Duodenal mucosa (tissue), 2 donors: ENCODE results near the gene PDSS2.

ENCODE experiments used
- H3K27ac ChIP-seq: one replicate; pipeline ENCODE4 v1.7.0; 2013; ENCODE audit warnings: low read depth, low read length
- H3K27me3 ChIP-seq, 2 donors: one replicate each; pipeline ENCODE4 v1.7.0; 2013; ENCODE audit warnings: low read length in 2 of 2, control low read depth in 1 of 2; ENCODE audit not compliant: insufficient read depth in 2 of 2, control insufficient read depth in 1 of 2
- H3K36me3 ChIP-seq, 2 donors: one replicate each; pipeline ENCODE4 v1.7.0; 2013; ENCODE audit warnings: low read length in 2 of 2, control low read depth in 1 of 2; ENCODE audit not compliant: insufficient read depth in 2 of 2, control insufficient read depth in 1 of 2
- H3K4me1 ChIP-seq, 2 donors: one replicate each; pipeline ENCODE4 v1.7.0; 2013; ENCODE audit warnings: low read length in 2 of 2, control low read depth in 1 of 2; ENCODE audit not compliant: insufficient read depth in 2 of 2, control insufficient read depth in 1 of 2
- H3K4me3 ChIP-seq, 2 donors: one replicate each; pipeline ENCODE4 v1.7.0; 2013; ENCODE audit warnings: low read length in 2 of 2, low read depth in 1 of 2
- H3K9ac ChIP-seq, 2 donors: one replicate each; pipeline ENCODE4 v1.7.0; 2013; ENCODE audit warnings: low read length in 2 of 2, low read depth in 1 of 2
- H3K9me3 ChIP-seq, 2 donors: one replicate each; pipeline ENCODE4 v1.7.0; 2013; ENCODE audit warnings: low read length in 2 of 2, control low read depth in 1 of 2; ENCODE audit not compliant: control insufficient read depth in 1 of 2

The PDSS2 gene

GRCh38 chr6:107264357-107264840 is 195.0 kb downstream of the PDSS2 start:
- peaks cover 0 to 5% of the 10 kb centered on the region in 2 donors for H3K4me1 ChIP-seq
- no peaks in the 10 kb centered on the region for H3K27me3 ChIP-seq
- H3K36me3 ChIP-seq, result no peaks in the 10 kb centered on the region
- H3K9me3 ChIP-seq, result no peaks in the 10 kb centered on the region
- H3K4me3 ChIP-seq, result no peak overlapping the region
- H3K27ac ChIP-seq, result no peak overlapping the region
- no peak overlapping the region for H3K9ac ChIP-seq

DNA sequence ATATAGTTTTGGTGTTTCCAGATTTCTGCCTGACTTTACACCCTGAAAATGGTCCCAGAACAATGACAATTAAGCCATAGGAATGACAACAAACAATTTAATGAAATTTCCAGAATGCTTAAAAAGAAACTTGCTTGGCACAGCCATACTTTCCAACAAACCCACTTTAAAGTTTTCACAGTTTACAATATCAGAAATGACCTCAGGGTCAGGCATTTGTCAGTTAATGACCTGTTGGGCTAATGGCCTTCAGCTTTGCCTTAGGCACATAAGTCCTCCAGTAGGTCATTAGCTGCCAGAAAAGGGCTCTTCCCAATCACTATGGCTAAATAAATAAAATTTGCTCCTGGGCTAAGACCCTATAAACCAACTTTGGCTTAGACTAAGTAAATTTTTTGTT is 199.4 kb downstream of the PDSS2 start:
- no peak overlapping the region for H3K9ac ChIP-seq
- no peak overlapping the region for H3K27ac ChIP-seq
- no peaks in the 10 kb centered on the region for H3K27me3 ChIP-seq
- H3K9me3 ChIP-seq, result no peaks in the 10 kb centered on the region
- H3K4me1 ChIP-seq, result peaks cover 0 to 5% of the 10 kb centered on the region in 2 donors
- no peaks in the 10 kb centered on the region for H3K36me3 ChIP-seq
- H3K4me3 ChIP-seq, result no peak overlapping the region

DNA sequence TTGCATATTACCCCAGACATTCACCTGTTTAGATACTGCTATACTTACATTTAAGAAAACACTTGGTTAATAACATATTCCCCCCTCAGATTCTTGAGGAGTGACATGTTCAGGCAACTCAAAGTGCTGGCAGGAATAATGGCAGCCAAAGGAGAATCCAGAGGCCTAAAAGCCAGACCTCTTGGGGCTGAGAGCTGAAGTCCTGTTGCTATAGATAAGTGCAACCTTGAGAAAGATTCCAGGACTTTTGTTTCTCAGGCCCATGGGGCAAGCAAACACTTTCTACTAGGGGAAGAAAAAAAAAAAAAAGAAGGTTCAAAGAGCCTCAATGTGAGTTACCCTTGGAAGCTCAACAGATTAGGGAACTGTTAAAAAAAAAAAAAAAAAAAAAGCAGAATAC is 211.2 kb downstream of the PDSS2 start:
- no peak overlapping the region for H3K27ac ChIP-seq
- no peak overlapping the region for H3K9ac ChIP-seq
- H3K4me1 ChIP-seq, result no peaks in the 10 kb centered on the region
- no peaks in the 10 kb centered on the region for H3K9me3 ChIP-seq
- H3K27me3 ChIP-seq, result no peaks in the 10 kb centered on the region
- H3K36me3 ChIP-seq, result no peaks in the 10 kb centered on the region
- no peak overlapping the region for H3K4me3 ChIP-seq

DNA sequence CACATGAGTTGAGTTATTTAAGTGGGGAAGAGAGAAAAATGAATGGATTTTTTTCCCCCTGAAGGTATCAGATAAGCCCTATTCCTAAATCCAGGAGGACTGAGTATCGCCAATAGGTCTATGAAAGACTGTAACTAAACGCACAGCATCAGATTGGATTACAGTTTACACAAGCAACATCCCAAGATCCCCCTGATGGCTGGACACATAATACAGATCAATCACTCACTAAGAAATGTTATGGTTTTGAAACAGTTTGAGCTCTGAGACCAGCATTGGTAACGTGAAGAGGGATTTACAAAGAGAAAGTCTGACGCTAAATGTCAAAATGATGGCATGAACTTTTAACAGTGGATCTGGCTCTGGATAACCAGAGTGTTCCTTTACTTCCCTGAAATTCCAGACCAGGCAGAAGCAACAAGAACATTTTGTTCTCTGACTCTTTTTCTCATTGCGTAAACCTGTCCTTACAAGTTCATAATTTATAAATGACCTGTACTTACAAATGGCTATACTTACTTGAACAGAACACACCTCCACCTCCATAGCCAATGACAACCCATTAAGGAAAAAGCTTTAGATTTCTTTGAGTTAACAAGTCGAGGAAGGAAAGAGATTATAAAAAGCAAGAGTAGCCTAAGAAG is 212.3 kb downstream of the PDSS2 start:
- H3K36me3 ChIP-seq, result no peaks in the 10 kb centered on the region
- H3K4me3 ChIP-seq, result no peak overlapping the region
- no peak overlapping the region for H3K9ac ChIP-seq
- no peaks in the 10 kb centered on the region for H3K9me3 ChIP-seq
- H3K27me3 ChIP-seq, result no peaks in the 10 kb centered on the region
- no peaks in the 10 kb centered on the region for H3K4me1 ChIP-seq
- H3K27ac ChIP-seq, result no peak overlapping the region

DNA sequence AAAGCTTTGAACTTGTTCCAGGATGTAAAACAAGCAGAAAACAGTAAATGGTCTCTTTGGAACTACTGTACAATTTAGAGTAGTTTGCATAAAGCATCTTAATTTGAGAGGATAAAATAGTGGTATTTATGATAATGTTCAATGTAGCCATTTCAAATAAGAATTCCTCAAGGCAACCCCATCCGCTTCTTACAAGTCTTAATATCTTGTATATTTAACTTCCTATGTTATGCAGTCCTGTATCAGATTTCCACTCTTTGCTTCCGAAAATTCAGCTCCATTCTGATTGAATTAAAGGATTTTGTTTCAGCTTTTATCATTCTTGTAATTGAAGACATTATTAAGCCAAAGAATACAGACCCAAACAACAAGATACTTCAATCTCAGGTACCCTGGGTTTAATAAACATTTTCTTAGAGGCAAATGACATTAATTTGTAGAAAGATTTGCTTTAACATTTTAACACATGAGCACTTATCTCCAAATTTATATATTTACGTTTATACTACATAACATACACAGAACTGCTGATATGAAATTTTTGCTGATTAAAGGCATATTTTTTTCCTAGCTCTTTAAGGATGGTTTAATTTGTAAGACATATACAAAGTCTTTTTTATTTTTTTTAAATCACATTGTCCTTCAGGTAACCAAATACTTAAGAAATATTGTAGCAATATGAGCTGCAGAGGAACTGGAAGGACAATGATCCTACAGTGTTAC is 213.0 kb downstream of the PDSS2 start:
- Histone ChIP-seq H3K4me1 (no peaks in the 10 kb centered on the region), H3K36me3 (no peaks in the 10 kb centered on the region), H3K9ac (no peak overlapping the region), H3K9me3 (no peaks in the 10 kb centered on the region), H3K4me3 (no peak overlapping the region), H3K27ac (no peak overlapping the region), H3K27me3 (no peaks in the 10 kb centered on the region)

DNA sequence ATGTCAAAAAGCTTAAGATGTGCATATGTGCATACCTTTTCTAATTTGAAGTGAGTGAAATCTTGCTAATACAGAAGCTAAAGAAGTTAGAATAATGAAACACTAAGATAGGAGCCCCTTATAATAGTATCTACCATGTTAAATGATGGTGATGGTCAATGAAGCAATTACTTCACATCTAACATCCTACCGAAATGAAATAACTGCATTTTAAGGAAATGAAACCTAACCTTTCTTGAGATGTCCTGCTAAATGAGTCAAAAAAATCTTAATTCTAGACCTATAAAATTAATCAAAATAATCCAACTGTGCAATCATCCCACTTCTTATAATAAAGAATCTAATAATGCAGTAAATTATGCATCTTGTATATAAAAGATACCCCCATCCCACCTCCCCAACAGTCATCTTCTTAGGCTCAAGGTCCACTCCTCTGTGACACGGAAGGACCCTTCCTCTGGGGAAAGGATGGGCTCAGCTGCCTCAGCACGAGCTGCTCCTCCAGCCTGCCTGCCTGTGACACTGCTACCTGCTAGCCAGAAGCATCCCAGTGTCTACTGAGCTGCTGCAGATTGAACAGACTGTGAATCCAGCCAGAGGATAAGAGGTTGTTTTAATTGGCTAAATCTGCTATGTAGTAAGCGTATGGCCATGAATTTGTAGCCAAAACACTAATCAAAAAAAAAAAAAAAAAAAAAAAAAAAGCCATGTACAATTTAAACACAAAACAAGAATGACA is 214.5 kb downstream of the PDSS2 start:
- no peak overlapping the region for H3K9ac ChIP-seq
- H3K36me3 ChIP-seq, result no peaks in the 10 kb centered on the region
- H3K9me3 ChIP-seq, result no peaks in the 10 kb centered on the region
- no peaks in the 10 kb centered on the region for H3K4me1 ChIP-seq
- H3K27me3 ChIP-seq, result no peaks in the 10 kb centered on the region
- no peak overlapping the region for H3K27ac ChIP-seq
- H3K4me3 ChIP-seq, result no peak overlapping the region

DNA sequence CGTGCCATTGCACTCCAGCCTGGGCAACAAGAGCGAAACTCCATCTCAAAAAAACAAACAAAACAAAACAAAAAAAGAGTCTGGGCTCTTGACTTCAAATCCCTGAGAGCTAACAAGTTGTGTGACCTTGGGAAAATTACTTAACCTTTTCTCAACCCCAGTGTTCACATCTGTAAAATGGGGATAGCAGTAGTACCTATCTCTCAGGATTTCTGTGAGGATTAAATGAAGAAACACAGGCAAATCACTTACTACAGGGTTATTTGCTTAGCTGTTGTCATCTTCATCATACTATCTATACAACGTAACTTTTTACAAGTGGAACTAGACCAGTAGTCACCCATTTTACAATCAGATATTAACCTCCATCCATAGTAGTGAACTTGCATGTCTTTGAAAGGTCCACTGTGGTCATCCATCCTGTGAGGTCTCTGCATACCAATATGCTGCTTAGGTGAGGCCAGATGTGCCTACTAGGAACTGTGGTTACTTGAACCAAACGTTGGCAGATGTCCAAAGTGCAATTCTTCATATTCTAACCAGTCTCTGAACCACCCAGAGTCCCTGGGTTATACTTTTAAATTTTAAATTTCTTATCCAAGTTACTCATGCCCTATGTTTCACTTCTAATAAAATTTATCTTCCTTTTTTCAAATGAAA is 215.2 kb downstream of the PDSS2 start:
- H3K4me1 ChIP-seq, result no peaks in the 10 kb centered on the region
- H3K36me3 ChIP-seq, result no peaks in the 10 kb centered on the region
- H3K9ac ChIP-seq, result no peak overlapping the region
- H3K27ac ChIP-seq, result no peak overlapping the region
- H3K9me3 ChIP-seq, result no peaks in the 10 kb centered on the region
- no peaks in the 10 kb centered on the region for H3K27me3 ChIP-seq
- no peak overlapping the region for H3K4me3 ChIP-seq

DNA sequence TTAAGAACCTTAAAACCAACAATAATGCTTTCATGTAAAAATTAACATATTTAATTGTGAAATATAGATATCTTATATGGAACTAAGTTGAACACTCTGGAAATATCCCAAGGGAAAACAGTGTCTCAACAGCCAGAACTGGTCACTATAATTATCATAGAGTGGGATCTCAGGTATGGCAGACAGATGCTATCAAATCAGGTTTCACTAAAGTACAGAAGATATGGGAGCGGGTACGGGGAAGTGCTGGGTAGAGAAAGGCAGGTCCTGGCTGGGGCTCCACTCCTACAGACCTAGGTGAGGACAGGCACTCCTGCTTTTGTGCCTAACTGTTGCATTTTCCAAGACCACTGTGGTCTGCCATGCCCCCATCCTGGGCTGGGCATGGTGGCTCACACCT is 215.9 kb downstream of the PDSS2 start:
- H3K4me3 ChIP-seq, result no peak overlapping the region
- no peaks in the 10 kb centered on the region for H3K9me3 ChIP-seq
- no peak overlapping the region for H3K9ac ChIP-seq
- no peaks in the 10 kb centered on the region for H3K27me3 ChIP-seq
- H3K36me3 ChIP-seq, result no peaks in the 10 kb centered on the region
- no peak overlapping the region for H3K27ac ChIP-seq
- H3K4me1 ChIP-seq, result no peaks in the 10 kb centered on the region

GRCh38 chr6:107237992-107238660 is 221.2 kb downstream of the PDSS2 start:
- Histone ChIP-seq H3K27me3 (no peaks in the 10 kb centered on the region), H3K9ac (no peak overlapping the region), H3K4me1 (peaks cover 0 to 4% of the 10 kb centered on the region in 2 donors), H3K9me3 (peaks cover 0 to 2% of the 10 kb centered on the region in 2 donors), H3K27ac (no peak overlapping the region), H3K36me3 (peaks cover 0 to 6% of the 10 kb centered on the region in 2 donors), H3K4me3 (no peak overlapping the region)
